Measurements from ENCODE around the gene CTU2.

DNA sequence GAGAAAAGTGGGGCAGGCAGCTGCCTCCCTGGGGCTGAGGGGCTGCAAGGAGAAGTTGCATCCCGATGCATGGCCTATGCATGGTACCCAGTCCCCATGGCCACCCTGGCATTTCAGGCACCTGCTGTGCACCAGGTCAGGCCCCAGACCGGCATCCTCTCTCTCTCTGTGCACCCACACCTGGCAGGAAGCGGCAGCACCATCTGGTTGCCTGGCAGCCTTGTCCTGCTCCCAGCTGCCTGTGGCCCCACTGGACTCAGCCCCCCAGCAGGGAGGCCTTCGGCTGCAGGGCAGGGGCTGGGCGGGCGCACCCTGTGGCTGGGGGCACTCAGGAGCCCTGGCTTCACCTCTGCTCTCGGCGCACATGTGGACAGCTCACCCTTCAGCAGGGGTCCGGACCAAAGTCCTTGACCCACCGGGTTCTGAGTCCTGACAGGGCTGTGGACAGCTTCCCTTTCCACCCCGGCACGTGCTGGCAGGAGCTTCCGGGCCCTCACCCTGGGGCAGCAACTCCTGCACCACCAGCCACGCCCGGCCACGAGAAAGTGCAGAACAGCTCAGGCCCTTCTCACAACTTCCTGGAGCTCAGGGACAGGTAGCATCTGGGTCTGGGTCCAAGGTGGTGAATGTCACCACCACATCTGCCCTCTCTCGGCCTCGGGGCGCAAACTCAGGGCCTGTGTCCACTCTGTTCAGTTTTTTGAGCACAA, 36.7 kb downstream of the CTU2 start:
- TF ChIP-seq POLR2A (IDR thresholded peaks at IDR 0.05; ENCODE audit: low read depth, low read length) (no peak), POLR2AphosphoS5 (IDR thresholded peaks at IDR 0.05; ENCODE audit: low read depth, low read length) (no peak), POU2F2 (IDR thresholded peaks at IDR 0.05; ENCODE audit: low read depth, low read length) (no peak), TAF1 (IDR thresholded peaks at IDR 0.05; ENCODE audit: low read depth, low read length) (no peak), PAX5 (IDR thresholded peaks at IDR 0.05; ENCODE audit: insufficient read depth, low read length, severe bottlenecking) (no peak)

All from GM12891 (cell line).